Gastroesophageal sphincter (tissue), 3 donors: ENCODE data around the gene COX6B1.

Experiments used
- EP300 ChIP-seq: sonication (generic); formaldehyde crosslinking; IDR thresholded peaks from one replicate; pipeline ENCODE4 v1.6.1; 2017; ENCODE audit warnings: antibody characterized with exemption, mild to moderate bottlenecking
- POLR2A ChIP-seq, 2 donors: fragments of 450-650 bp; IDR thresholded peaks; one replicate each; pipeline ENCODE4 v1.6.1; 2017; ENCODE audit warnings: antibody characterized with exemption in 2 of 2, mild to moderate bottlenecking in 2 of 2, moderate library complexity in 1 of 2
- POLR2AphosphoS5 ChIP-seq: sonication (generic); formaldehyde crosslinking; IDR thresholded peaks from one replicate; pipeline ENCODE4 v1.6.1; 2017; ENCODE audit warnings: antibody characterized with exemption
- TF ChIP-seq, protein P1 (sequence below), 4 experiments: fragments of 200-600 bp in 2 of 4; fragments of 450-650 bp in 2 of 4; sonication (generic) in 1 of 4; IDR thresholded peaks; one replicate each; pipeline ENCODE4 v1.5.1; 2017 to 2019; ENCODE audit warnings: antibody characterized with exemption in 4 of 4, mild to moderate bottlenecking in 2 of 4, moderate library complexity in 2 of 4

DNA sequence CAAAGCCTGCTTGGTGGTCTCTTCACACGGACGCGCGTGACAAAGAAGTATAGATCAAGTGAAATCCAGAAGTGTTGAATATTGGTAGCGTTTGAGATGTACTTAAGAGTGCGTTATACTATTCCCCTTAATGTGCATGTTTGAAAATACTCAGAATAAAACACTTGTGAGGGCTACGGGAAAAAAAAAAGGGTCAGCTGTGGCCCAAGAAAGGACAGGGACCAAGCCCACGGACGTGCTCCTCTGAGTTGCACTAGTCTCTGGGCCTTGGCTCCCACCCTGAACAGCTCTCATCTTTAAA lies 19.9 kb upstream of the COX6B1 start:
- TF ChIP-seq, protein P1, sequence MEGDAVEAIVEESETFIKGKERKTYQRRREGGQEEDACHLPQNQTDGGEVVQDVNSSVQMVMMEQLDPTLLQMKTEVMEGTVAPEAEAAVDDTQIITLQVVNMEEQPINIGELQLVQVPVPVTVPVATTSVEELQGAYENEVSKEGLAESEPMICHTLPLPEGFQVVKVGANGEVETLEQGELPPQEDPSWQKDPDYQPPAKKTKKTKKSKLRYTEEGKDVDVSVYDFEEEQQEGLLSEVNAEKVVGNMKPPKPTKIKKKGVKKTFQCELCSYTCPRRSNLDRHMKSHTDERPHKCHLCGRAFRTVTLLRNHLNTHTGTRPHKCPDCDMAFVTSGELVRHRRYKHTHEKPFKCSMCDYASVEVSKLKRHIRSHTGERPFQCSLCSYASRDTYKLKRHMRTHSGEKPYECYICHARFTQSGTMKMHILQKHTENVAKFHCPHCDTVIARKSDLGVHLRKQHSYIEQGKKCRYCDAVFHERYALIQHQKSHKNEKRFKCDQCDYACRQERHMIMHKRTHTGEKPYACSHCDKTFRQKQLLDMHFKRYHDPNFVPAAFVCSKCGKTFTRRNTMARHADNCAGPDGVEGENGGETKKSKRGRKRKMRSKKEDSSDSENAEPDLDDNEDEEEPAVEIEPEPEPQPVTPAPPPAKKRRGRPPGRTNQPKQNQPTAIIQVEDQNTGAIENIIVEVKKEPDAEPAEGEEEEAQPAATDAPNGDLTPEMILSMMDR (IDR thresholded peaks at IDR 0.05), result no peak
- TF ChIP-seq POLR2AphosphoS5 (no peak), POLR2A (IDR thresholded peaks at IDR 0.05) (no peak), EP300 (no peak)
